Inferior parietal cortex (tissue), 1 donor: ENCODE data around the gene TMEM131L.
"Not testable (repeated sequence)": the region's sequence is repeated elsewhere in the genome, so short reads cannot be mapped to it uniquely, and the experiment has no call there.

Experiments
- DNase-seq: peaks from one replicate; pipeline ENCODE4 v3.0.0-alpha.2; 2016; ENCODE audit errors: extremely low spot score

The TMEM131L gene

DNA sequence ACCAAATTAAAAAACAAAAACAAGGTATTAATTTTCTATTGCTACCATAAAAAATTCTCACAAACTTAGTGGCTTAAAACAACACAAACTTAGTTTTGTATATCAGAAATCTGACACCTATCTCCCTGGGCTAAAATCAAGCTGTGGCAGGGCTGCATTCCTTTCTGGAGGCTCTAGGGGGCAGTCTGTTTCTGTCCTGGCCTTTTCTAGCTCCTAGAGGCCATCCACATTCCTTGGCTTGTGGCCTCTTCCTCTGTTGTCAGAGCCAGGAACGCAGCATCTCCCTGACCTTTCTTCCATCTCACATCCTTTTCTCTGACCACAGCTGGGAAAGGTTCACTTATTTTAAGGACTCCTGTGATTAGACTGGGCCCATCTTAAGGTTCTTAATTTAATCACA is 179.0 kb downstream of the TMEM131L start:
- DNase-seq = no peak

DNA sequence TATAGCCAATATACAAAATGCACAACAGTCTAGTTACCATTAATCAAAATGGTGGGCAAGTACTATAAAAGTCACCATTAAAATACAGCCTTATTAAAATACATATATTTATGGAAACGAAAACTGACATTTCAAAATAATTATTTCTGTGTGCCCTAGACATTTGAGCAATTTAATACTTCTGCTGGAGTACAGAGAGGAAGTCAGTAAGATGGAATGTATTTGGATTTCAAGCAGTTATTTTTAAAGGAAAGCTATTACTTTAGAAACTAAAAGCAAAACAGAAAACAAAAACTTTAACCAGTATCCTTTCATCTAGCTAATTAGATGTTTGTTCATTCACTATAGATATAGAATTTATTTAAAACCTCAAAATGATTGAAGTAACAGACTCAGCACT is 180.1 kb downstream of the TMEM131L start:
- no peak for DNase-seq

DNA sequence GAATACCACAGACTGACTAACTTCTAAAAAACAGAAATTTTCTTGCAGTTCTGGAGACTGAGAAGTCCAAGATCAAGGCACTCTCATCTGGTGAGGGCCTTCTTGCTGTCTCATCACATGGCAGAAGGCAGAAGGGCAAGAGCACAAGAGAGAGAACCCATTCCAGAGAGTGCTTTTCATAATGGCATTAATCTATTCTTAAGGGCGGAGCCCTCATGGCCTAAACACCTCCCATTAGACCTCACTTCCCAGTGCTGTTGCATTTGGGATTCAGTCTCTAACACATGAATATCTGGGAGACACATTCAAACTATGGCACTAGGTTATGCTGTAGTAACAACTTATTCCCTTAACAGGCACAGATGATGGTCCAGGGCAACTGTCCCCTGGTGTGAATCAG is 180.8 kb downstream of the TMEM131L start:
- DNase-seq = no peak

DNA sequence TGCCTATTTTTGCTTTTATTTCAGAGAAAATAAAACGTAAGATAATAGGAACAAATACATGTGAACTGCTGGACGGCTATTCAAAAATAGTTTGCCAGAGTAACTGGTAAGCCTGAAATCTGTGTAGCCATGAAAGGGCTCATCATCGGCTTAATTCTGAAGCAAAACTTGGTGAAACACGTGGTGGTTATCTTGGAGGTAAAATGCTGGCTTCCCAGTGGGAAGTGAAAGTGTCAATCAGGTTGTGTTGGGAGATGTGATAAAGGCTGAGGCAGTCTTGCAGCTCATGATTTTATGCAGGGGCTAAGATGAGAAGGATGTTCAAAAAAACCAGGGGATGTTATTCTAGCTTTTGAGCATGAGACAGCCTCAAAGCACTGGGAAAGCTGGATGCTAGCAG is 181.8 kb downstream of the TMEM131L start:
- no peak for DNase-seq

DNA sequence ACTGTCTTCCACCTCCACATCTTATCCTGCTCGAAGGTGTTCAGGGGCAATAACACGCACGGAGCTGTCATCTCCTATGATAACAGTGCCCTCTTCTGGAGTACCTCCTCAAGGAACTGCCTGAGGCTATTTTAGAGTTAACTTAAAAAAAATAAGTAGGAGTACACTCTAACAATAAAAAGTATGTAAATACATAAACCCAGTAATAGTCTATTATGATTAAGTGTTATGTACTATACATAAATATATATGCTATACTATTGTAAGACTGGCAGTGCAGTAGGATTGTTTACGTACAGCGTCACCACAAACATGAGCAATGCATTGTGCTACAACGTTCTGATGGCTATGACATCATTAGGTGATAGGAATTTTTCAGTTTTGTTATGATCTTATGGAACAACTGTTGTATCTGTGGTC is 183.4 kb downstream of the TMEM131L start:
- no peak for DNase-seq

DNA sequence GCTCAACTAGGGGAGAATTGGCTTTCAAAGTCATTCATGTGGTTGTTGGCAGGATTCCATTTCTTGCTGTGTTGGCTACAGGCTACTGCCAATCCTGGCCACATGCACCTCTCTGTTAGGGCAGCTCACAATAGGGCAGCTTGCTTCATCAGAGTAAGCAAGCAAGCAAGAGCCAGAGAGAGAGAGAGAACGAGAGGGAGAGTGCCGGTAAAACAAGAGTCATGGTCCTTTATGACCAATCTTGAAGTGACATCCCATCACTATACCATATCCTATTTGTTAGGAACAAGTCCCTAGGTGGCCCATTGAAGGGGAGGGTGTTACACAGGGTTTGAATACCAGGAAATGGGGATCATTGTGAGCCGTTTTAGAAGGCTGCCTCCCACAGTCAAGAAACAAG is 185.0 kb downstream of the TMEM131L start:
- no peak for DNase-seq

DNA sequence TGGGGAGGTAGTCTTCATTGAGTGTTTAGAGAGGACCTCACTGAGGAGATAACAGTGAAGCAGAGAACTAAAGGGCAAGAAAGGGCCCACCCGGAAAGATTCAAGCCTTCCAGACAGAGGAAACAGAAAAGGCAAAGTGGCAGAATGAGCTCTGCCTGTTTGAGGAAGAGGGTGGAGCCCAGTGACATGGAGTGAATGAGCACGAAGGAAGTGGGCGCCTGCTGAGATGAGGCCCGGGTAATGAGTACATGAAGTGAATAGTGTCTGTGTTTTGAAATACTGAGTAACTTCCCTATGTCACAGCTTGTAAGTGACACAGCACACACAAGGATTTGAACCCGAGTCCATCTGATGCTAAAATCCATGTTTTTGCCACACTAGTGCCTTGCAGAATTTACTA is 185.4 kb downstream of the TMEM131L start:
- no peak for DNase-seq

DNA sequence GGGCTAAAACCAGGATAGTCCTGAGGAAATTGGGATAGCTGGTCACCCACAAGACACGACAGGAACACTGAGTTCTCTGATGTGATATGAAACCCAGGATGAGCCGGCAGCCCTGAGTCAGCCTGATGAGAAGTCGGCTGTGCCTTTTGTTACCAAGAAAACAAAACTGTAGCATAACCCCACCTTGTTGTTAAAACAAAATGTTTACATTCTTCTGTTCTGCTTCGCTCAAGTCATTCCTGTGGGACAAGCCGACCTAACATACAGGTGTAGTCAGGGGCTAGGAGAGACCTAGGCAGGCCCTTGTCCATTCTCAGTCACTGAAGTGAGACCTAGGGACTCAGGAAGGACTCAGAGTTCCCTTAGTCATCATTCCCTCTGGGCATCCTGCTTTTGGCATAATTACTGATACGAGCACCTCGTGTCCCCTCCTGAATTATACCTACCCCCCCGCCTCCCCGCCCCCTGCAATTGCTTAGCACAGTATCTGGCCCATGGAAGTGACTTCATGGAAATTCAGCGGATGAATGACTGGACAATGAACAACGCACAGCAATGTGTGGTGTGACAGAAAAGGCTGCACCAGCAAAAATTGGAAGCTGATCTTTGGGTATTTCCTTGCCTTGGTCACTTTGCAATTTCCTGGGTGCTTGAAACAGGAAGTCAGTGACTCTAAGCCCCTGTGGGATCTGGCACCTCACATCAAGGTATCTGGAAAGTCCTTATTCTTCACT is 186.1 kb downstream of the TMEM131L start:
- DNase-seq = no peak

DNA sequence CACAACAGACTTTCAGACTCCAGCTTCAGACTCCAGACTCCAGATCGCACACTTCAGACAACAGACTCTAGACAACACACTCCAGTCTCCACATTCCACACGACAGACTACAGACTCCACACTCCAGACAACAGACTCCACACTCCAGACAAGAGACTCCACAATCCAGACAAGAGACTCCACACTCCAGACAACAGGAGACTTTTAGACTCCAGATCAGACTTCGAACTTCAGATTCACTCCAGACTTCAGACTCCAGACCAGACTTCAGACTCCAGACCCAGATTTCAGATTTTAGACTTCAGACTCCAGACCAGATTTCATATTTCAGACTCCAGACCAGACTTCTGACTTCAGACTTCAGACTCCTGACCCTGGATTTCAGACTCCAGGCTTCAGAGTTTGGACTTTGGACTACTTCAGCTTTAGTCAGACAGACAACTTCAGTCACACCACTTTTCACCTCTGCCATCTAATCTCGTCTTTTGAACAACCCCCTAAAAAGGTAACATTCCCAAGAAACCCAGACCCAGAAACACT is 188.9 kb downstream of the TMEM131L start:
- DNase-seq = no peak

DNA sequence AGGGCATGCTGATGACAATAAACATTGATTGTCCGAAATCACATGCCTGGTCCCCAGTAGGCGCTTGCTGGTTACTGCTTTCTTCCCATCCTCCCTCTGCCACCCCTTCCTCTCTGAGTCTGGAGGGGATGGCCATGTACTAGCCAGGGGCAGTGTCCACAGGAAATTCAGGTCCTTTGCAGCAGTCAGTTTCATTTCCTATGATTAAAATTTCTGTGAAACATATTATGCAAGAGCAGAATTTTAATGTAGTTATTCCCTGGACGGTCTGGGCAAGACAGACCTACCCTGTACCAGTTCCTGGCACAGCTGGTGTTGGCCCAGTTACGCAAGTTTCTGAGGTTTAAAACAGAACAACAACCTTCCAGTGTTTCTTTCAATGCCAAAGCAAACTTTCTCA is 189.8 kb downstream of the TMEM131L start:
- DNase-seq = no peak

DNA sequence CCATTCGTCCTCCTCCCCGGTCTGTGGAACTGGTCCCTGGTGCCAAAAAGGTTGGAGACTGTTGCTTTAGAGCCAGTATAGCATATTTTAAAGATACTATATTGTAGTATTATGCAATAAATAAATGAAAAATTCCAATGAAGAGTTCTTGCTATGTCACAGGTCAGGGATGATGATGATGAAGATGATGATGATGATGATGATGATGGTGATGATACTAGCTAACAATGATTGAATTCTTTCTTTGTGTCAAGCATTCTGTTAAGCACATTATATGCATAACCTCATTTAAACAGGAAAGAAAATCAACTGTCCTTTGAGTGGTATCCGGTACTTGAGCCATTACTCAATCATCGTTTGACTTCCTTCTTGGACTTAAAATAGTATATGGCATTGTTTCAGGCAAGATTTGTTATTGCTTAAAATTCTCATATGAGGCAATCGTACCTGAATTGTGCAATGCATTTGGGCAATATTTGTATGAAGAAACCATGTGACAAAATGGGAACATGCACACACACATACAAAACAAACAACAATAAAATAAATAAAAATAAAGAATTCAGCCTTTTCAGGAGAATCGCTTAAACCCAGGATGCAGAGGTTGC is 195.2 kb downstream of the TMEM131L start:
- no peak for DNase-seq

DNA sequence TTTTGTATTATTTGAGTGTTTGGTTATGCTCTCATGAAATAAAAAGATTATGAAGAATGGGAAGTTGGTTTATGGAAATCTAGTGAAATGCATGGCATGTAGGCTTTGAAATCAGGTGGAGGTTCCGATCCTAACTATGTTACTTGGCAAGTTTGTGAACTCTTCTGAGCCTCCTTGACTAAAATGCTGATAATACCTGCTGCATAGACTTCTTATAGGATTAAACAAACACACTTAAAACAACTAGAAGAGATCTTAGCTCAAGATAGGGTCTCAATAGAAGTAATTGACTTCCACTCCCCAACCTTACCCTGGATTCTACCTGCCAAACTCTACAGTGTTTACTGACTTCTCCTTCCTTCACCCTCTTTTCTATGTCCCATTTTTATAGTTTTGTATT is 195.7 kb downstream of the TMEM131L start:
- no peak for DNase-seq

DNA sequence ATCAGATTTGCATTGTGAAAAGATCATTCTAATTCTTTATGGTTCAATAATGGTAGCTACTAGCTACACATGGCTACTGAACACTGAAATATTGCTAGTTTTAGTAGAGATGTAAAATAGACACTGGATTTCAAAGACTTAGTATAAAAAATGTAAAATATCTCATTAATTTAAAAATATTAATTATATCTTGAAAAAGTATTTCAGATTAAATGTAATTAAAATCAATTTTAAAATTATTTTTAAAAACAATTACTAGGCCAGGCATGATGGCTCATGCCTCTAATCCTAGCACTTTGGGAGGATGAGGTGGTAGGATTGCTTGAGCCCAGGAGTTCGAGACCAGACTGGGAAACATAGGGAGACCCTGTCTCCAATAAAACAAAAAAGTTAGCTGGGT is 197.5 kb downstream of the TMEM131L start:
- DNase-seq = no peak

DNA sequence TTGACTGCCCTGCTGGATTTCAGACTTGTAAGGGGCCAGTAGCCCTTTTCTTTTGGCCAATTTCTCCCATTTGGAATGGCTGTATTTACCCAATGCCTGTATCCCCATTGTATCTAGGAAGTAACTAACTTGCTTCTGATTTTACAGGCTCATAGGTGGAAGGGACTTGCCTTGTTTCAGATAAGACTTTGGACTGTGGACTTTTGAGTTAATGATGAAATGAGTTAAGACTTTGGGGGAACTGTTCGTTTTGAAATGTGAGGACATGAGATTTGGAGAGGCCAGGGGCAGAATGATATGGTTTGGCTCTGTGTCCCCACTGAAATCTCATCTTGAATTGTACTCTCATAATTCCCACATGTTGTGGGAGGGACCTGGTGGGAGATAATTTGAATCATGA is 200.3 kb downstream of the TMEM131L start:
- not testable (repeated sequence) for DNase-seq

DNA sequence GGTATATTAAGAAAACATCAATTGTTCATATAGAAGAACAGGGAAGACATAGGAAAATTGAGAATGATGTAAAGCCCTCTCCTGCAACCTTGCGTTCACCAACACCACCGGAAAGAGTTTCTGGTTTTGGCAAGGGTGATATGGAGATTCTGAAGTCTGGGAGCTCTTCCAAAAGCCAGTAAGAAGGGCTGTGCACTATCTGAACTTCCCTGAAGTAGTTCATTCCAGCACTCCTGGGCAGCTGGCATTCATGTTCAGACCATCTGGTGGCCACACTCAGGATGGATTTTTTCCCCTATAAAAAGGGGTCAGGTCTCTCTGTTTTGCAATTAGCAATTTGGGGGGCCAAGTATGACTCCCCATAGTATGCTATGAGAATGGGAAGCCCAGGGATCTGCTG is 202.5 kb downstream of the TMEM131L start:
- no peak for DNase-seq

DNA sequence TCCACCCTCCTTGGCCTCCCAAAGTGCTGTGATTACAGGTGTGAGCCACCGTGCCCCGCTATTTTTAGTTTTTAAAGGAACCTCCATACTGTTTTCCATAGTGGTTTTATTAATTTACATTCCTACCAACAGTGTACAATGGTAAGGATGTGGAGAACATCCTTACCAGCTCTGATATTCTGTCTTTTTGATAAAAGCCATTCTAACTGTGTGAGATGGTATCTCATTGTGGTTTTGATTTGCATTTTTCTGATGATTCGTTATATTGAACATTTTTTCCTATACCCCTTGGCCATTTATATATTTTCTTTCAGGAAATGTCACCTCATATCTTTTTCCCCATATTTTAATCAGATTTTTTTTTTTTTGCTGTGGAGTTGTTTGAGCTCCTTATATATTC is 203.7 kb downstream of the TMEM131L start:
- no peak for DNase-seq

DNA sequence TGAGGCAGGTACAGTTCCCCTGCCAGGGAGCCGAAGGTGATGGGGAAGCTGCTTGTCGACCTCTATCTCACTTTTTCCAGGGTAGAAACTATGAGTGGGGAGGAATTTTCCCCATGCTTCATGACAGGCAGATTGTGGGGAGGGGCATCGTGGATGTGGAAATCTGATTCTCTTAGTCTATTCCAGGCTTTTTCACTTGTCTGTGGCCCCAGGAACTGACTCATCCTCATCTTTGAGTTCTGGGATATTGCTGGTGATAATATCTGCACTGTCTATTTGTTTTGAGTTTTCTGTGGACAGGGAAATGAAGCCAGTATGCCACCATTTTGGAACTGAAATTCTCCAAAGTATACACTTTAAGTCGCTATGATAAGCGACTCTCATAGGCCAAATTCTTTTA is 210.3 kb downstream of the TMEM131L start:
- DNase-seq = no peak

DNA sequence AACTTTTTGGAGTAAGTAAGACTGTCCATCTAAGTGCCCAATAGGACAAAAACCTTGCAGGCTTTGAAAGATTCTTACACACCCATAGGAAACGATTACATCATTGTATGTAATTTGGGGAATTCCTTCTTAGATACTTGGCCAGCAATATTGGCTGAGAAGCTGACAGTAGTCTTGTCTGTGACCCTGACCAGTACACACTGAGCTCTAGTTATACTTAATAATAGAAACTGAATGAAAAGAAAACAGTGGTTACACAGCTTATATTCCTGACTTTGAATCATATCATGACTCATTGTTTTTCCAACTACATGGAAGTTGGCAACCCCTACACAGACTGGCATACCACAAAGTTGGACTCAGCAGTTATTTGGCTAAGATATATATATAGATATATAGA is 210.8 kb downstream of the TMEM131L start:
- DNase-seq = no peak

DNA sequence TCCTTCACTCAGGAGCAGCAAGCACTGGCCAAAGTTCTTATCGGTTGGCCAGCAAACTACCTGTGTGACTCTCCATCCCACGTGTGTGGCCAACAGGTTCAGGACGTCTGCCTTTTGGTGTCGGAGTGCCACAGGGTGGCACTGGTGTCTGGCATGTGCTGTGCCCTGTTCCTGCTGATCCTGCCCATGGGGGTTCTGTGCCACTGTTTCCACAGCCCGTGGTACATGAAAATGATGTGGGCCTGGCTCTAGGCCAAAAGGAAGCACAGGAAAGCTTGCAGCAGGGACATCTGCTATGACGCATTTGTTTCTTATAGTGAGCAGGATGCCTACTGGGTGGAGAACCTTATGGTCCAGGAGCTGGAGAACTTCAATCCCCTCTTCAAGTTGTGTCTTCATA is 213.3 kb downstream of the TMEM131L start:
- DNase-seq = no peak

DNA sequence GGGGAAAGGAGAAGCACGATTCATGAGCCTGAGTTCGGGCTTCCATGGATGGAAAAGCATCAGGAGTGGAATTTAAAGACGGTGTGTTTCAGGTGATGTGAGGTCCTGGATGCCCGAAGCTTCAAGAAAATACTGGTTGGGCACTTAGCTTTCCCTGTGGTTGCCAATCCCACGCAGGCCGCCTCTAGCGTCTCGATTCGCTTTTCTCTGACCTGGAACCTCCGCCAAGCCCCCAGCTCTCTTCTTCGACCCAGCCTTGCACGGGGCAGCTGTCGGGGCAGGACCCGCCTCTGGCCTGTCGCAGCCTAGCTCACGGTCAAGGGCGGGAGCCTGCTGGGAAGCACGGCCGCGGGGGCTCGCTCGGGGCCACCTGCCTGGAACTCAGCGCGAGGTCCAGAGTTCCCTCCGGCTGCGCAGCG is 217.6 kb downstream of the TMEM131L start:
- no peak for DNase-seq

DNA sequence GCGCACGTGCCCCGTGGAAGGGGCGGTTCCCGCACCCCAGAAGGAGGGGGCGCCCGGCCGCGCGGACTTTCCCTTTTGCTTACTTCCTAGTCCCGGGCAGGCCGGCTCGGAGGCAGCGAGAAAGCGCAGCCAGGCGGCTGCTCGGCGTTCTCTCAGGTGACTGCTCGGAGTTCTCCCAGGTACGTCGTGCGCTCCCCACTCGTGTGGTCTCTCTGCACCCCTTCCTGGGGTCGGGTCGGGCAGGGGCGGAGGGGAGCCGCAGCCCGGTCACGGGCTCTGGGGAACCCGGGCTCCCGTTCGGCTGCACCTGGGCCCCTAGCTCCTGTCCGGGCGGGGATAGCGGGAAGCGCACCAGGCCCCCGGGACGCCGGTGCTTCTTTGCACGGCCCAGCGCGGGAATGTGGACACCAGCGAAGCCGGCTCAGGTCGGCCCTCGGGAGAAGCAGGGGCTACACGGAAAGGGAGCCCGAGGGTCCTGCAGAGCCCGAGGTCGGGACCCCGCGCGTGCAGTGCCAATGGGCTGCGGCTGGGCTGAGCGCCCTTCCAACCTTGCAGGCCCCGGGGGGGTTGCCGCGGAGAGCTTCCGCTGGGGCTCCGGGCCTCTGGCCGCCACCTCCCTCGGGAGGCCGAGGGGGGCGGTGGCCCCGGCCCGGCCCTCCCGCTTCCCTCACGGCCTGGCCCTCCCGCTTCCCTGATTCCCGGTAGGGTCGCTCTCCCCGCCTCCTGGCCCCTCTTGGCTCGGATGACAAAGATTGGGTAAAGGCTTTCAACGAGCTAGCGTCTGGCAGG is 218.2 kb downstream of the TMEM131L start, which contains the start of gene TLR2:
Gene TLR2, plus strand, starts transcription at position 99 of the 789 bp plus-strand sequence. CDS start 18,628 bp downstream, outside the sequence.
- DNase-seq = no peak

DNA sequence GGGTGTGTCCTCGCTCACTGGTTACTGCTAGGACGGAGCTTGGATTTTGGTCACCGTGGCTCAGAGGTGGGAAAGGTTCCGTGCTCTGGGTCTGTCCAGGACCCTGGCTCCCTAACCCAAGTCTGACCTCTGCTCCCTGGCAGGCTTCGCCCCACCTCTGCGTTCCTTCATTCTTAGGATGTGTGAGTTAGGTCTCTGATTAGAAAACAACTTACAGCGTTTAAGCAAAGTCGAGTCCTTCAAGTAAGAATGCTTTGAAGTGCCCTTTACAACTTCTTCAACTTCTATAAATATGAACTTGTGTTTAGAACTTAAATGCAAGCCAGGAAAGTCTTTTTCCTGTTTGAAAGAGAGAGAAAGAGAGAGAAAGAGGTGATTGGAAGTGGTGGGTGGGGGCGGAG is 218.8 kb downstream of the TMEM131L start:
- DNase-seq = no peak
